Right cardiac atrium (tissue), 5 donors: ENCODE measurements around the gene ZFPL1. TPM values are rescaled to one million over a fixed set of nuclear protein-coding genes. Genes with fewer than 3 reads are reported as not detected.

Source experiments
- ATAC-seq, 2 donors: fragments of 200-7000 bp; cut with Tn5 transposase; one replicate each; pipeline versions ENCODE4 v1.8.0 to v1.9.1; 2020; ENCODE audit warnings: moderate library complexity in 2 of 2, mild to moderate bottlenecking in 1 of 2
- DNase-seq, 3 donors: peaks; one replicate each; pipeline ENCODE4 v3.0.0-alpha.2; 2020
- H3K27ac ChIP-seq: one replicate; pipeline ENCODE4 v1.5.1; 2013; ENCODE audit warnings: mild to moderate bottlenecking, low read length, control low read depth, moderate library complexity
- H3K27me3 ChIP-seq: one replicate; pipeline ENCODE4 v1.6.1; 2013; ENCODE audit not compliant: control insufficient read depth, insufficient read depth
- H3K4me1 ChIP-seq: one replicate; pipeline ENCODE4 v1.6.1; 2013; ENCODE audit warnings: low read length; ENCODE audit not compliant: control insufficient read depth, insufficient read depth
- H3K4me3 ChIP-seq: one replicate; pipeline ENCODE4 v1.5.1; 2013; ENCODE audit warnings: low read length, control low read depth
- H3K9me3 ChIP-seq: one replicate; pipeline ENCODE4 v1.6.1; 2013; ENCODE audit warnings: low read length; ENCODE audit not compliant: control insufficient read depth
- WGBS: extraction: QIAGEN DNeasy Blood & Tissue Kit; methylation state at CpG from one replicate; pipeline ENCODE4 v1.1.7; 2013; 5-methylcytosine and 5-hydroxymethylcytosine counted together
- intact Hi-C, 4 donors: fragments of 100-400 bp; cut with DNase I; formaldehyde crosslinking; loops; one replicate each; pipeline versions ENCODE4 v1.11.0 to v1.14.0; 2022 to 2023
- polyA plus RNA-seq: library from polyadenylated mRNA; stranded (reverse); fragments of 200-250 nt; gene quantifications from one replicate; pipeline ENCODE4 v1.2.3, GENCODE V29; 2013
- total RNA-seq, 4 donors: library from RNA; stranded (reverse); fragmentation: NEBNext Ultra II Directional; extraction: Animal tissue kit (Norgen Biotek cat#: 25700); gene quantifications; one replicate each; pipeline ENCODE4 v1.2.1, GENCODE V29; 2021
- donor health status: healthy with polysubstance abuse.
- donor health status: DM: no; HTN: yes; CAD: no.
- donor health status: DM: no; HTN: no; CAD: no.
- donor health status: DM: no; HTN: yes; CAD: no; lungs with severe emphysema.
- donor health status: DM: yes; HTN: yes; CAD: no.

Gene ZFPL1
- total and polyA plus RNA-seq, 5 donors: 25.6 to 32.6 (median 26.7) TPM

GRCh38 chr11:65060913-65061408 lies 23.1 kb upstream of the ZFPL1 start:
- no peaks in the 10 kb centered on the region for H3K27me3 ChIP-seq
- no peaks in the 10 kb centered on the region for H3K9me3 ChIP-seq
- intact Hi-C loops: no loop called here
- no peaks in the 10 kb centered on the region for H3K4me1 ChIP-seq
- WGBS: 58% methylated on average over 9 of the region's 9 CpGs
- ATAC-seq: no peak
- peak in 1 of 3 donors; percentile 24 for DNase-seq
- H3K27ac ChIP-seq: no peak overlapping the region
- H3K4me3 ChIP-seq: no peak overlapping the region

GRCh38 chr11:65063532-65063931 lies 20.5 kb upstream of the ZFPL1 start:
- DNase-seq (peak in 1 of 3 donors; percentile 5), ATAC-seq (no peak)
- intact Hi-C loops: no loop called here
- WGBS: 69% methylated on average over 3 of the region's 3 CpGs
- no peaks in the 10 kb centered on the region for H3K27me3 ChIP-seq
- no peaks in the 10 kb centered on the region for H3K9me3 ChIP-seq
- H3K4me3 ChIP-seq: no peak overlapping the region
- H3K4me1 ChIP-seq: no peaks in the 10 kb centered on the region
- no peak overlapping the region for H3K27ac ChIP-seq

GRCh38 chr11:65064847-65065240 lies 19.2 kb upstream of the ZFPL1 start:
- intact Hi-C loops: no loop called here
- Histone ChIP-seq H3K27ac (no peak overlapping the region), H3K4me1 (no peaks in the 10 kb centered on the region), H3K27me3 (no peaks in the 10 kb centered on the region), H3K9me3 (no peaks in the 10 kb centered on the region), H3K4me3 (no peak overlapping the region)
- no peak for ATAC-seq
- DNase-seq: no peak
- 79% methylated on average over 4 of the region's 4 CpGs for WGBS

GRCh38 chr11:65065851-65066250 lies 18.2 kb upstream of the ZFPL1 start:
- 58% methylated on average over 7 of the region's 7 CpGs for WGBS
- Histone ChIP-seq H3K27ac (no peak overlapping the region), H3K4me1 (no peaks in the 10 kb centered on the region), H3K9me3 (no peaks in the 10 kb centered on the region), H3K4me3 (no peak overlapping the region), H3K27me3 (no peaks in the 10 kb centered on the region)
- ATAC-seq (no peak), DNase-seq (peak in 1 of 3 donors; percentile 9)
- intact Hi-C loops: no loop called here

GRCh38 chr11:65066315-65066714 lies 17.7 kb upstream of the ZFPL1 start:
- no peak overlapping the region for H3K27ac ChIP-seq
- peak in 1 of 3 donors; percentile 26 for DNase-seq
- WGBS: 68% methylated on average over 11 of the region's 11 CpGs
- peak in 1 of 2 donors; percentile 14 for ATAC-seq
- intact Hi-C loops: no loop called here
- H3K4me3 ChIP-seq: no peak overlapping the region
- H3K9me3 ChIP-seq: no peaks in the 10 kb centered on the region
- no peaks in the 10 kb centered on the region for H3K27me3 ChIP-seq
- no peaks in the 10 kb centered on the region for H3K4me1 ChIP-seq

GRCh38 chr11:65066805-65067291 lies 17.2 kb upstream of the ZFPL1 start:
- intact Hi-C loops: no loop called here

GRCh38 chr11:65067446-65067845 lies 16.6 kb upstream of the ZFPL1 start:
- no peaks in the 10 kb centered on the region for H3K4me1 ChIP-seq
- 80% methylated on average over 10 of the region's 10 CpGs for WGBS
- peak in 1 of 3 donors; percentile 16 for DNase-seq
- no peaks in the 10 kb centered on the region for H3K9me3 ChIP-seq
- no peaks in the 10 kb centered on the region for H3K27me3 ChIP-seq
- no peak overlapping the region for H3K4me3 ChIP-seq
- H3K27ac ChIP-seq: no peak overlapping the region
- intact Hi-C loops: no loop called here
- no peak for ATAC-seq

More at GRCh38 chr11:65066805-65067291, 17.2 kb upstream of the ZFPL1 start:
- DNase-seq: peak in 1 of 3 donors; percentile 2
- H3K27ac ChIP-seq: no peak overlapping the region
- H3K4me1 ChIP-seq: no peaks in the 10 kb centered on the region
- H3K9me3 ChIP-seq: no peaks in the 10 kb centered on the region
- no peak overlapping the region for H3K4me3 ChIP-seq
- WGBS: 70% methylated on average over 4 of the region's 4 CpGs
- no peaks in the 10 kb centered on the region for H3K27me3 ChIP-seq
- no peak for ATAC-seq

- ATAC-seq: no peak
- WGBS: 64% methylated on average over 9 of the region's 9 CpGs
- H3K9me3 ChIP-seq: no peaks in the 10 kb centered on the region
- DNase-seq: peak in 1 of 3 donors; percentile 3
- no peak overlapping the region for H3K27ac ChIP-seq
- intact Hi-C loops: no loop called here
- no peaks in the 10 kb centered on the region for H3K4me1 ChIP-seq
- H3K4me3 ChIP-seq: no peak overlapping the region
- no peaks in the 10 kb centered on the region for H3K27me3 ChIP-seq
Observed at GRCh38 chr11:65069217-65069616, 14.8 kb upstream of the ZFPL1 start.

- intact Hi-C loops: no loop called here
- DNase-seq (peak in 1 of 3 donors; percentile 20), ATAC-seq (no peak)
- no peak overlapping the region for H3K4me3 ChIP-seq
- H3K27ac ChIP-seq: no peak overlapping the region
- H3K9me3 ChIP-seq: no peaks in the 10 kb centered on the region
- no peaks in the 10 kb centered on the region for H3K4me1 ChIP-seq
- 63% methylated on average over 4 of the region's 4 CpGs for WGBS
- H3K27me3 ChIP-seq: no peaks in the 10 kb centered on the region
Observed at GRCh38 chr11:65071907-65072630, 12.0 kb upstream of the ZFPL1 start.

GRCh38 chr11:65072631-65072966 lies 11.4 kb upstream of the ZFPL1 start:
- Histone ChIP-seq H3K4me3 (no peak overlapping the region), H3K4me1 (no peaks in the 10 kb centered on the region), H3K9me3 (no peaks in the 10 kb centered on the region), H3K27ac (no peak overlapping the region), H3K27me3 (no peaks in the 10 kb centered on the region)
- WGBS: 58% methylated on average over 1 of the region's 1 CpG
- DNase-seq (no peak), ATAC-seq (no peak)
- intact Hi-C loops: no loop called here

GRCh38 chr11:65077451-65077850 lies 6.6 kb upstream of the ZFPL1 start:
- DNase-seq (peak in 1 of 3 donors; percentile 3), ATAC-seq (no peak)
- Histone ChIP-seq H3K4me1 (no peaks in the 10 kb centered on the region), H3K4me3 (no peak overlapping the region), H3K9me3 (no peaks in the 10 kb centered on the region), H3K27ac (no peak overlapping the region), H3K27me3 (no peaks in the 10 kb centered on the region)
- intact Hi-C loops: no loop called here
- 76% methylated on average over 4 of the region's 4 CpGs for WGBS
